SW 1271 (cell line): ENCODE results near the gene RALGPS1.

Experiments
- DNase-seq, 2 experiments: peaks; one replicate each; lab custom pipeline; 2025; lab: John Stamatoyannopoulos, UW

The RALGPS1 gene

GRCh38 chr9:127187231-127187956, 272.8 kb downstream of the RALGPS1 start:
- no peak for DNase-seq

GRCh38 chr9:127188396-127188795, 273.8 kb downstream of the RALGPS1 start:
- no peak for DNase-seq

- no peak for DNase-seq
Measured at GRCh38 chr9:127189628-127190027, 275.0 kb downstream of the RALGPS1 start.

GRCh38 chr9:127192744-127193143, 278.2 kb downstream of the RALGPS1 start:
- no peak for DNase-seq

GRCh38 chr9:127193483-127193882, 278.9 kb downstream of the RALGPS1 start:
- no peak for DNase-seq

GRCh38 chr9:127194881-127195713, 280.5 kb downstream of the RALGPS1 start:
- DNase-seq, result peak in 1 of 2 experiments; percentile 33

GRCh38 chr9:127195976-127196825, 281.6 kb downstream of the RALGPS1 start:
- no peak for DNase-seq

GRCh38 chr9:127196826-127197145, 282.2 kb downstream of the RALGPS1 start:
- no peak for DNase-seq

- no peak for DNase-seq
Measured at GRCh38 chr9:127197186-127197860, 282.7 kb downstream of the RALGPS1 start.

GRCh38 chr9:127197861-127198430, 283.4 kb downstream of the RALGPS1 start:
- no peak for DNase-seq

- DNase-seq, result no peak
Measured at GRCh38 chr9:127198587-127198986, 284.0 kb downstream of the RALGPS1 start.

- DNase-seq, result peak in 1 of 2 experiments; percentile 76
Measured at GRCh38 chr9:127199001-127199791, 284.6 kb downstream of the RALGPS1 start.

- no peak for DNase-seq
Measured at GRCh38 chr9:127200106-127200862, 285.7 kb downstream of the RALGPS1 start.

- no peak for DNase-seq
Measured at GRCh38 chr9:127201071-127201541, 286.5 kb downstream of the RALGPS1 start.

GRCh38 chr9:127201731-127202130, 287.1 kb downstream of the RALGPS1 start:
- no peak for DNase-seq

- DNase-seq, result no peak
Measured at GRCh38 chr9:127202461-127203169, 288.0 kb downstream of the RALGPS1 start.

GRCh38 chr9:127203681-127204327, 289.2 kb downstream of the RALGPS1 start:
- no peak for DNase-seq

GRCh38 chr9:127204771-127205470, 290.3 kb downstream of the RALGPS1 start:
- peak in 1 of 2 experiments; percentile 48 for DNase-seq
